HepG2 (cell line): ENCODE measurements around the gene BBS1. TPM values are rescaled to one million over a fixed set of nuclear protein-coding genes. Genes with fewer than 3 reads are reported as not detected.

ENCODE experiments used
- ATAC-seq: fragments of 200-7000 bp; cut with Tn5 transposase; 3 replicates; pipeline ENCODE4 v1.9.1; 2020; ENCODE audit warnings: mild to moderate bottlenecking, moderate library complexity
- BruUV-seq: library from RNA; stranded (reverse); fragments of 400-500 nt; replicated peaks from 2 replicates; lab custom pipeline; 2021; lab: Mats Ljungman, UMichigan
- CTCF ChIA-PET: fragments of 300-600 bp; formaldehyde crosslinking; extraction: SDS; loops from one replicate; lab custom pipeline; 2021; ENCODE audit warnings: low total read pairs, inconsistent platforms, low intra/inter-chr PET ratio; lab: Yijun Ruan, JAX
- POLR2A ChIA-PET: fragments of 350-600 bp; sonication (Branson Sonifier 250); formaldehyde crosslinking; loops from one replicate; lab custom pipeline; 2020; ENCODE audit warnings: antibody characterized with exemption, inconsistent platforms; lab: Yijun Ruan, JAX
- DNase-seq: peaks from one replicate; pipeline ENCODE4 v3.0.0-alpha.2; 2015; ENCODE audit warnings: low spot score
- FAIRE-seq: peaks from 3 replicates; lab custom pipeline; 2011; peaks lifted over from hg19 to GRCh38; lab: Jason Lieb, UNC
- H2AFZ ChIP-seq: one replicate; pipeline ENCODE4 v1.6.1; 2011; ENCODE audit warnings: low read length, inconsistent platforms
- H3K27ac ChIP-seq: fragments of 300-600 bp; 3 replicates; pipeline ENCODE4 v1.8.0; 2011; ENCODE audit warnings: mixed run types, mild to moderate bottlenecking, mixed read lengths, low read length, inconsistent platforms; ENCODE audit not compliant: insufficient read depth; ENCODE audit errors: extremely low read length
- H3K27me3 ChIP-seq, 2 experiments: fragments of 200-600 bp in 1 of 2; 2 replicates in 1 of 2; 3 replicates in 1 of 2; pipeline versions ENCODE4 v1.6.0 to v1.8.0; 2011; ENCODE audit warnings: low read length in 2 of 2, mild to moderate bottlenecking in 2 of 2, moderate library complexity in 2 of 2, inconsistent platforms in 1 of 2; ENCODE audit not compliant: insufficient read depth in 2 of 2, control insufficient read depth in 1 of 2
- H3K36me3 ChIP-seq, 2 experiments: fragments of 200-600 bp in 1 of 2; replicated peaks in 1 of 2; 2 replicates in 1 of 2; 3 replicates in 1 of 2; pipeline versions ENCODE4 v1.5.1 to v1.8.0; 2011; ENCODE audit warnings: low read length in 2 of 2, inconsistent platforms in 1 of 2; ENCODE audit not compliant: insufficient read depth in 2 of 2, control insufficient read depth in 1 of 2
- H3K4me1 ChIP-seq: 2 replicates; pipeline ENCODE4 v1.5.1; 2012; ENCODE audit warnings: low read length, inconsistent platforms; ENCODE audit not compliant: insufficient read depth
- H3K4me2 ChIP-seq: 2 replicates; pipeline ENCODE4 v1.6.0; 2011; ENCODE audit warnings: low read depth, low read length, inconsistent platforms
- H3K4me3 ChIP-seq, 3 experiments: fragments of 200-600 bp in 1 of 3; sonication (generic), shearing (Covaris generic) in 1 of 3; replicated peaks in 1 of 3; 2 replicates each; pipeline ENCODE4 v1.5.1; 2011 to 2016; ENCODE audit warnings: low read length in 3 of 3, inconsistent platforms in 2 of 3, low read depth in 2 of 3, mild to moderate bottlenecking in 2 of 3, control low read depth in 1 of 3, mixed read lengths in 1 of 3; ENCODE audit not compliant: insufficient read depth in 1 of 3
- H3K79me2 ChIP-seq: one replicate; pipeline ENCODE4 v1.6.1; 2011; ENCODE audit warnings: low read length, inconsistent platforms; ENCODE audit not compliant: insufficient read depth
- H3K9ac ChIP-seq: 2 replicates; pipeline ENCODE4 v1.6.0; 2011; ENCODE audit warnings: mild to moderate bottlenecking, low read depth, low read length, inconsistent platforms; ENCODE audit not compliant: insufficient read depth
- H3K9me3 ChIP-seq: 2 replicates; pipeline ENCODE4 v1.5.1; 2012; ENCODE audit warnings: mild to moderate bottlenecking, low read length
- H4K20me1 ChIP-seq: 2 replicates; pipeline ENCODE4 v1.6.0; 2011; ENCODE audit warnings: inconsistent platforms, mild to moderate bottlenecking, low read length, moderate library complexity; ENCODE audit not compliant: insufficient read depth
- ZNF121 ChIP-seq: sonication (generic); formaldehyde crosslinking; IDR thresholded peaks from 2 replicates; pipeline ENCODE4 v1.5.0; 2020; ENCODE audit warnings: mild to moderate bottlenecking, missing genetic modification reagents
- WGBS: methylation state at CpG from one replicate; pipeline ENCODE4 v1.1.6; 2017; ENCODE audit warnings: low lambda C conversion rate; 5-methylcytosine and 5-hydroxymethylcytosine counted together
- in situ Hi-C: cut with HindIII; loops from 2 replicates; pipeline ENCODE4 v1.10.0; 2017; ENCODE audit warnings: low pct_unique_long_range_greater_than_20kb; ENCODE audit not compliant: extremely low pct_ligation_motif_present
- intact Hi-C: fragments of 100-400 bp; cut with micrococcal nuclease; formaldehyde crosslinking; loops from one replicate; pipeline ENCODE4 v1.10.0; 2022; ENCODE audit not compliant: unreplicated experiment
- polyA plus RNA-seq, 8 experiments: library from polyadenylated mRNA; depleted of rRNA in 3 of 8; stranded (reverse) in 7 of 8; unstranded in 1 of 8; fragments of >200 nt; fragmentation: Illumina TruSeq in 4 of 8; extraction: Trizol in 4 of 8; gene quantifications; 2 replicates each; pipeline versions ENCODE4 v1.2.1 to v1.2.3, GENCODE V29; 2011 to 2016; ENCODE audit warnings: low read depth in 4 of 8, missing spikeins in 1 of 8, mixed read lengths in 1 of 8; ENCODE audit not compliant: insufficient read depth in 1 of 8
- total RNA-seq, 5 experiments: library from RNA; depleted of rRNA; stranded (reverse); fragments of >200 nt; fragmentation: Illumina TruSeq; extraction: Trizol; gene quantifications; 2 replicates each; pipeline ENCODE4 v1.2.3, GENCODE V29; 2016; ENCODE audit warnings: low read depth in 1 of 5
- TF ChIP-seq, protein P1 (sequence below): sonication (generic); formaldehyde crosslinking; IDR thresholded peaks from 2 replicates; pipeline ENCODE4 v1.8.0; 2022; ENCODE audit warnings: mild to moderate bottlenecking, missing genetic modification reagents

Gene BBS1
- total and polyA plus RNA-seq, 2 of the 13 experiments (the other 11 are each of a cell fraction or from before 2014, with no cell fraction given): 11.7 to 14.1 TPM

- intact Hi-C loops: no loop called here
- Histone ChIP-seq H4K20me1 (no peaks in the 10 kb centered on the region), H3K4me2 (no peak overlapping the region), H2AFZ (no peak overlapping the region), H3K36me3 (no peaks in the 10 kb centered on the region), H3K9me3 (no peaks in the 10 kb centered on the region), H3K27me3 (peaks cover 1 to 62% of the 10 kb centered on the region in 2 experiments; a peak in 4 of 5 replicates), H3K4me1 (no peaks in the 10 kb centered on the region), H3K79me2 (no peaks in the 10 kb centered on the region), H3K27ac (no peak overlapping the region), H3K4me3 (no peak overlapping the region), H3K9ac (no peak overlapping the region)
- ChIA-PET CTCF (no interaction called here), POLR2A (interaction anchor here (1.5 kb wide), 1 partner anchor 74 kb away, joined by 4 read pairs; the partner anchor contains the start of gene RBM4)
- in situ Hi-C loops: loop anchor here (25.0 kb wide), 1 partner anchor 273 kb away; the partner anchor contains the start of gene RCE1
- DNase-seq (no peak), FAIRE-seq (no peak), ATAC-seq (no peak)
- TF ChIP-seq, protein P1, sequence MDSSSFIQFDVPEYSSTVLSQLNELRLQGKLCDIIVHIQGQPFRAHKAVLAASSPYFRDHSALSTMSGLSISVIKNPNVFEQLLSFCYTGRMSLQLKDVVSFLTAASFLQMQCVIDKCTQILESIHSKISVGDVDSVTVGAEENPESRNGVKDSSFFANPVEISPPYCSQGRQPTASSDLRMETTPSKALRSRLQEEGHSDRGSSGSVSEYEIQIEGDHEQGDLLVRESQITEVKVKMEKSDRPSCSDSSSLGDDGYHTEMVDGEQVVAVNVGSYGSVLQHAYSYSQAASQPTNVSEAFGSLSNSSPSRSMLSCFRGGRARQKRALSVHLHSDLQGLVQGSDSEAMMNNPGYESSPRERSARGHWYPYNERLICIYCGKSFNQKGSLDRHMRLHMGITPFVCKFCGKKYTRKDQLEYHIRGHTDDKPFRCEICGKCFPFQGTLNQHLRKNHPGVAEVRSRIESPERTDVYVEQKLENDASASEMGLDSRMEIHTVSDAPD (CRISPR knock-in tag): no peak
- 66% methylated on average over 6 of the region's 10 CpGs for WGBS
- no TSS peak for BruUV-seq
Observed at GRCh38 chr11:66563832-66564231, 53.4 kb downstream of the BBS1 start.

- peaks cover 3 to 63% of the 10 kb centered on the region in 2 experiments; a peak in 4 of 5 replicates for H3K27me3 ChIP-seq
- H3K27ac ChIP-seq: no peak overlapping the region
- no peak overlapping the region for H3K4me2 ChIP-seq
- POLR2A ChIA-PET: no interaction called here
- H3K9me3 ChIP-seq: no peaks in the 10 kb centered on the region
- CTCF ChIA-PET: no interaction called here
- H3K9ac ChIP-seq: no peak overlapping the region
- H4K20me1 ChIP-seq: no peaks in the 10 kb centered on the region
- no peak overlapping the region for H2AFZ ChIP-seq
- ATAC-seq (no peak), DNase-seq (no peak), FAIRE-seq (no peak)
- 59% methylated on average over 12 of the region's 14 CpGs for WGBS
- no peaks in the 10 kb centered on the region for H3K4me1 ChIP-seq
- H3K79me2 ChIP-seq: no peaks in the 10 kb centered on the region
- BruUV-seq: no TSS peak
- in situ Hi-C loops (loop anchor here (25.0 kb wide), 1 partner anchor 273 kb away; the partner anchor contains the start of gene RCE1), intact Hi-C loops (no loop called here)
- no peak overlapping the region for H3K4me3 ChIP-seq
- no peaks in the 10 kb centered on the region for H3K36me3 ChIP-seq
- no peak for TF ChIP-seq ZNF121 (CRISPR knock-in tag)
Observed at GRCh38 chr11:66564538-66564937, 54.1 kb downstream of the BBS1 start.
